GM12878 (cell line): ENCODE measurements around the gene SRC.

Source experiments
- CEBPB ChIP-seq, 2 experiments: fragments of 150-350 bp in 1 of 2; IDR thresholded peaks; 2 replicates each; pipeline ENCODE4 v1.6.1; 2012 to 2014; ENCODE audit warnings: low read depth in 2 of 2, low read length in 2 of 2, borderline replicate concordance in 1 of 2, inconsistent platforms in 1 of 2
- EP300 ChIP-seq, 2 experiments: fragments of 150-350 bp in 1 of 2; IDR thresholded peaks; 2 replicates each; pipeline ENCODE4 v1.6.1; 2011 to 2012; ENCODE audit warnings: low read depth in 2 of 2, low read length in 2 of 2, borderline replicate concordance in 1 of 2, improper control_type of control experiment in 1 of 2, inconsistent platforms in 1 of 2; ENCODE audit not compliant: control insufficient read depth in 1 of 2
- GABPA ChIP-seq: IDR thresholded peaks from 2 replicates; pipeline ENCODE4 v1.6.1; 2014; ENCODE audit warnings: antibody characterized with exemption, low read depth, mild to moderate bottlenecking, inconsistent platforms
- HDAC6 ChIP-seq: fragments of 200-600 bp; sonication (generic); IDR thresholded peaks from one replicate; pipeline ENCODE4 v1.8.0; 2017; ENCODE audit warnings: antibody characterized with exemption; ENCODE audit not compliant: unreplicated experiment
- KDM1A ChIP-seq: fragments of 200-600 bp; sonication (generic); IDR thresholded peaks from 2 replicates; pipeline ENCODE4 v1.6.1; 2016; ENCODE audit warnings: borderline replicate concordance
- MXI1 ChIP-seq: fragments of 150-350 bp; IDR thresholded peaks from 2 replicates; pipeline ENCODE4 v1.6.1; 2011; ENCODE audit warnings: low read depth, mild to moderate bottlenecking, inconsistent platforms, low read length, improper control_type of control experiment
- POLR2A ChIP-seq: IDR thresholded peaks from 2 replicates; pipeline ENCODE4 v1.6.1; 2011; ENCODE audit warnings: low read depth, mild to moderate bottlenecking, low read length
- POLR2AphosphoS5 ChIP-seq: IDR thresholded peaks from 2 replicates; pipeline ENCODE4 v1.6.1; 2011; ENCODE audit warnings: mild to moderate bottlenecking, low read length, inconsistent platforms
- RAD21 ChIP-seq: IDR thresholded peaks from 2 replicates; pipeline ENCODE4 v1.6.1; 2011; ENCODE audit warnings: mild to moderate bottlenecking, low read depth, low read length, moderate library complexity; ENCODE audit not compliant: insufficient read depth
- YY1 ChIP-seq: IDR thresholded peaks from 2 replicates; pipeline ENCODE4 v1.6.1; 2011; ENCODE audit warnings: low read depth, mild to moderate bottlenecking, low read length
- ZZZ3 ChIP-seq: IDR thresholded peaks from 2 replicates; pipeline ENCODE4 v1.6.1; 2011; ENCODE audit warnings: low read depth; ENCODE audit not compliant: control insufficient read depth, insufficient read length

DNA sequence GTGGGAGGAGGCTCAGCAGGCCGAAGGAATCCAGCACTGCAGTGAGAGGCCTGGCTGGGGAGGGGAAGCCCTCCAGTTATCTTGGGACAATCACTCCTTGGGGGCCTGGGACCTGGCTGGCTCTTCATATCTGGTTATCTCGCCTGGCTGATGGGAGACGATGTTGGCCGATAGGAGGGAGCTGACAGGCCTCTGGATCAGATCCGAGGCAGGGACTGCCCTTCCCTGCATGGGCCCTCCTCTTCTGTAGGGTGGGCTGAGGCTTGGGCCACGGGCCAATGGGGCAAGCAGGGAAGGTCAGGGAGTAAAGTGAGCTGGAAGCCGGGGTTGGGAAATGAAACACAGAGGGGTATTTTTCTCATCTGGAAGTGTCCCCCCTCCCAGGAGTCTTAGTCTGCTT, 31.3 kb upstream of the SRC start:
- no peak for TF ChIP-seq POLR2AphosphoS5
- no peak for TF ChIP-seq GABPA
- no peak for TF ChIP-seq HDAC6
- TF ChIP-seq MXI1, result no peak
- no peak for TF ChIP-seq ZZZ3
- no peak for TF ChIP-seq POLR2A
- no peak for TF ChIP-seq EP300 (IDR thresholded peaks at IDR 0.05; ENCODE audit: borderline replicate concordance in 1 of 2, control insufficient read depth in 1 of 2, low read depth in 2 of 2, low read length in 2 of 2)
- no peak for TF ChIP-seq YY1
- no peak for TF ChIP-seq CEBPB (IDR thresholded peaks at IDR 0.05; ENCODE audit: borderline replicate concordance in 1 of 2, low read depth in 2 of 2, low read length in 2 of 2)
- no peak for TF ChIP-seq KDM1A
- no peak for TF ChIP-seq RAD21
